ENCODE results near the gene STIM1.

STIM1 gene

GRCh38 chr11:4086575-4087353, 231.3 kb downstream of the STIM1 start:
- peaks cover 26% of the 10 kb centered on the region for H3K36me3 Mint-ChIP-seq (ENCODE audit: low read depth)
- H3K27me3 Mint-ChIP-seq (ENCODE audit: low read depth): no peaks in the 10 kb centered on the region
- no peaks in the 10 kb centered on the region for H3K9me3 Mint-ChIP-seq
- H3K4me3 Mint-ChIP-seq: no peak overlapping the region
- peaks cover 10% of the 10 kb centered on the region for H3K4me1 Mint-ChIP-seq
- no peak for TF ChIP-seq CTCF (IDR thresholded peaks at IDR 0.05; ENCODE audit: unreplicated experiment in 3 of 3)
- H3K27ac Mint-ChIP-seq: no peak overlapping the region

GRCh38 chr11:4087551-4087950, 232.1 kb downstream of the STIM1 start:
- TF ChIP-seq CTCF (IDR thresholded peaks at IDR 0.05; ENCODE audit: unreplicated experiment in 3 of 3): peak in 1 of 3 experiments; percentile 20
- Mint-ChIP-seq H3K27ac (no peak overlapping the region), H3K9me3 (no peaks in the 10 kb centered on the region), H3K36me3 (ENCODE audit: low read depth) (peaks cover 26% of the 10 kb centered on the region), H3K4me1 (peaks cover 3% of the 10 kb centered on the region), H3K4me3 (no peak overlapping the region), H3K27me3 (ENCODE audit: low read depth) (no peaks in the 10 kb centered on the region)

DNA sequence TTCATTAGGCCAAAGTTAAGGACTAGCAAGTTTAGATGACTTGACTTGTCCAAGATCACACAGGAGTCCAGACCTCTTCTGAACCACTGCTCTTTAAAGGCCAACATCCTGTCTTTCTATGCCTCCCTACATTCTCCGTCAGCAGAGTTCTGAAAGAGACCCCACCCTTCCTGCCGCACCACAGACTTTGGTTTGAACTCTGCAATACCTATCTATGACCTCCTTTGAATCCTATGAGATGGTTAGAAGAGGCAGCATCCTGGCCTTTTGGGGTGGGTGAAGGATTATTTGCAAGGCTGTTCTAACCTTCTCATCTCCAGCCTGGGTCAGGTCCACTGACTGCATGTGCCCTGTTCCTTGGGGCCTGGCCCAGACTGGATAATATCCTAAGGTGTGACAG, 234.8 kb downstream of the STIM1 start:
- no peaks in the 10 kb centered on the region for H3K9me3 Mint-ChIP-seq
- H3K36me3 Mint-ChIP-seq (ENCODE audit: low read depth): peaks cover 14% of the 10 kb centered on the region
- peaks cover 9% of the 10 kb centered on the region for H3K4me1 Mint-ChIP-seq
- H3K4me3 Mint-ChIP-seq: peak overlapping the region in 1 of 3 experiments; percentile 20
- no peak overlapping the region for H3K27ac Mint-ChIP-seq
- no peak for TF ChIP-seq CTCF (IDR thresholded peaks at IDR 0.05; ENCODE audit: unreplicated experiment in 3 of 3)
- H3K27me3 Mint-ChIP-seq (ENCODE audit: low read depth): no peaks in the 10 kb centered on the region

- no peaks in the 10 kb centered on the region for H3K27me3 Mint-ChIP-seq (ENCODE audit: low read depth)
- peaks cover 20% of the 10 kb centered on the region for H3K4me1 Mint-ChIP-seq
- no peaks in the 10 kb centered on the region for H3K9me3 Mint-ChIP-seq
- peaks cover 7% of the 10 kb centered on the region for H3K36me3 Mint-ChIP-seq (ENCODE audit: low read depth)
- TF ChIP-seq CTCF (IDR thresholded peaks at IDR 0.05; ENCODE audit: unreplicated experiment in 3 of 3): no peak
- no peak overlapping the region for H3K27ac Mint-ChIP-seq
- H3K4me3 Mint-ChIP-seq: peak overlapping the region in 2 of 3 experiments; percentile 19 to 34
Measured at GRCh38 chr11:4092026-4092425, 236.6 kb downstream of the STIM1 start.

- Mint-ChIP-seq H3K36me3 (ENCODE audit: low read depth) (no peaks in the 10 kb centered on the region), H3K4me1 (peaks cover 25% of the 10 kb centered on the region)
Measured at GRCh38 chr11:4093519-4094347, 238.3 kb downstream of the STIM1 start.

More at GRCh38 chr11:4093519-4094347, 238.3 kb downstream of the STIM1 start:
- Mint-ChIP-seq H3K27ac (peak overlapping the region; percentile 94 to 96 (median 95)), H3K27me3 (ENCODE audit: low read depth) (no peaks in the 10 kb centered on the region), H3K4me3 (peak overlapping the region; percentile 97), H3K9me3 (no peaks in the 10 kb centered on the region)
- no peak for TF ChIP-seq CTCF (IDR thresholded peaks at IDR 0.05; ENCODE audit: unreplicated experiment in 3 of 3)

All from nephron (organoid).